Neutrophil (primary cell): ENCODE results near the gene RAD54L2.

Experiments
- H3K27ac ChIP-seq: fragments of 200-600 bp; sonication (generic); 2 replicates; pipeline ENCODE4 v1.5.1; 2016; ENCODE audit warnings: mild to moderate bottlenecking, moderate library complexity
- H3K27me3 ChIP-seq: fragments of 200-600 bp; sonication (generic); 2 replicates; pipeline ENCODE4 v1.6.0; 2016; ENCODE audit warnings: mild to moderate bottlenecking
- H3K36me3 ChIP-seq: fragments of 200-600 bp; sonication (generic); 2 replicates; pipeline ENCODE4 v1.5.1; 2017
- H3K4me1 ChIP-seq, 2 experiments: fragments of 200-600 bp in 1 of 2; sonication (generic) in 1 of 2; 1 replicate in 1 of 2; 2 replicates in 1 of 2; pipeline versions ENCODE4 v1.5.1 to v1.6.1; 2013 to 2016; ENCODE audit warnings: low read depth in 1 of 2, low read length in 1 of 2, mild to moderate bottlenecking in 1 of 2, moderate library complexity in 1 of 2; ENCODE audit not compliant: control insufficient read depth in 1 of 2, insufficient read depth in 1 of 2
- H3K4me3 ChIP-seq, 2 experiments: fragments of 200-600 bp in 1 of 2; sonication (generic) in 1 of 2; 1 replicate in 1 of 2; 2 replicates in 1 of 2; pipeline ENCODE4 v1.5.1; 2013 to 2016; ENCODE audit warnings: low read depth in 1 of 2, low read length in 1 of 2, mild to moderate bottlenecking in 1 of 2, moderate library complexity in 1 of 2
- H3K9me3 ChIP-seq: fragments of 200-600 bp; sonication (generic); 2 replicates; pipeline ENCODE4 v1.5.1; 2016
- CTCF ChIP-seq: fragments of 200-600 bp; sonication (generic); IDR thresholded peaks from 2 replicates; pipeline ENCODE4 v1.5.1; 2016; ENCODE audit warnings: antibody characterized with exemption

The RAD54L2 gene

DNA sequence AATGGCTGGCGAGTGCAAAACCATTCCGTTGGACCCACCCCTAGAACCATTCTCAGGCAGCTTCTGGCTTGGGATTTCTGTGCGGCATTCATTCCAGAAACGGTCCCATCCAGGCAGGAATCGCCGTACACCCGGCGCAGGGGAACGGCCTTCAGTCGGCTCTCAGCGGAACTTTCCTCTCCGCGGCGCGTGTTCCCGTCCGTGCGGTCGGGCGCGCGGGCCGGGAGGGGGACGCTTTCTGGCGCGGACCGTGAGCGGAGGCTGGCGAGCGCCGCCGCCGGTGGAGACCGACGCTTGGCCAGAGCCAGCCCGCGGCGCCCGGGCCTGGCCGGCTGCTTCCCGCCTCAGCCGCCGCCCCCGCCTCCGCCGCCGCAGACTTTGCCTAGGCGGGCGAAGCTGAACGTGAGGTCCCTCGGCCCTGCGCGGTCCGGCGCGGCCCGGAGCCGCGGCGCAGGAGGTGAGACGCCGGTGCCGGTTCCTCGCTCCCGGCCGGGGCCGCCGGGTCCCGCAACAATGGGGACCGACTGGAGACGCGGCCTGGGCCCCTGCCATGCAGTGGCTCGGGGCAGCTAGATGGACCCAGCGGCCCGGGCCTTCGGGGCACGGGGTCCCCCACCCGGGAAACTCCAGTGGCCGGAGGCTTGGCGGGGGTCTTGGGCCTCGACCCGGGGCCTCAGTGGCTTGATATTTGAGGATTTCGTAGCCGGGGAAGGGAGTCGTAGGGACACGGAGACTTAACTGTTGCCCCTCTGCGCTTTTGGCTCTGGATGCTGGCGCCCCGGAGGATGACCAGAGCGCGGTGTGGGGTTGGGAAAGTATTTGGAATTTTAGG is at the start of gene RAD54L2:
RAD54L2 (plus strand) TSS at position 261 of the 832 bp plus-strand sequence. CDS start 51,702 bp downstream, outside the sequence.
- Histone ChIP-seq H3K27ac (peak within 1 kb of the TSS; percentile 62), H3K4me3 (peak within 1 kb of the TSS; percentile 69 to 78), H3K4me1 (peaks cover 14 to 15% of the 10 kb centered on the region in 2 experiments), H3K27me3 (no peaks in the 10 kb centered on the region), H3K36me3 (peaks cover 6% of the 10 kb centered on the region), H3K9me3 (no peaks in the 10 kb centered on the region)
- no peak for TF ChIP-seq CTCF

- H3K27me3 ChIP-seq = no peaks in the 10 kb centered on the region
- peaks cover 14 to 17% of the 10 kb centered on the region in 2 experiments for H3K4me1 ChIP-seq
- H3K4me3 ChIP-seq = peak overlapping the region; percentile 95 to 96
- no peaks in the 10 kb centered on the region for H3K36me3 ChIP-seq
- H3K27ac ChIP-seq = peak overlapping the region; percentile 96
- no peaks in the 10 kb centered on the region for H3K9me3 ChIP-seq
- peak; percentile 9 for TF ChIP-seq CTCF
Observed at GRCh38 chr3:51498876-51499738, 39.4 kb upstream of the RAD54L2 start.

DNA sequence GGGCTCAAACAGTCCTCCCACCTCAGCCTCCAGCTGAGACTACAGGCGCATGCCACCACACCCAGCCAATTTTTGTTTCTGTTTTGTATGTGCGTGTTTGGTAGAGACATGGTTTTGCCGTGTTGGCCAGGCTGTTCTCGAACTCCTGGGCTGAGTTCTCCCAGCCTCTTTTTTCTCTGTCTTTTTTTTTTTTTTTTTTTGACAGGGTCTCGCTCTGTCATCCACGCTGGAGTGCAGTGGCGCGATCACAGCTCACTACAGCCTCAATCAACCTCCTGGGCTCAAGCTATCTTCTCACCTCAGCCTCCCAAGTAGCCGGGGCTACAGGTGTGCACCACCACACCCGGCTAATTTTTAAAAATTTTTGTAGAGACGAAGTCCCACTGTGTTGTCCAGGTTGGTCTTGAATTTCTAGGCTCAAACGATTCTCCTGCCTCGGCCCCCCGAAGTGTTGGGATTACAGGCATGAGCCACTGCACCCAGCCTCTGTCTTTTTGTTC is 37.8 kb upstream of the RAD54L2 start:
- peak overlapping the region; percentile 95 to 96 for H3K4me3 ChIP-seq
- peaks cover 14 to 17% of the 10 kb centered on the region in 2 experiments for H3K4me1 ChIP-seq
- TF ChIP-seq CTCF = no peak
- H3K27ac ChIP-seq = peak overlapping the region; percentile 96
- H3K9me3 ChIP-seq = no peaks in the 10 kb centered on the region
- H3K27me3 ChIP-seq = no peaks in the 10 kb centered on the region
- H3K36me3 ChIP-seq = no peaks in the 10 kb centered on the region

DNA sequence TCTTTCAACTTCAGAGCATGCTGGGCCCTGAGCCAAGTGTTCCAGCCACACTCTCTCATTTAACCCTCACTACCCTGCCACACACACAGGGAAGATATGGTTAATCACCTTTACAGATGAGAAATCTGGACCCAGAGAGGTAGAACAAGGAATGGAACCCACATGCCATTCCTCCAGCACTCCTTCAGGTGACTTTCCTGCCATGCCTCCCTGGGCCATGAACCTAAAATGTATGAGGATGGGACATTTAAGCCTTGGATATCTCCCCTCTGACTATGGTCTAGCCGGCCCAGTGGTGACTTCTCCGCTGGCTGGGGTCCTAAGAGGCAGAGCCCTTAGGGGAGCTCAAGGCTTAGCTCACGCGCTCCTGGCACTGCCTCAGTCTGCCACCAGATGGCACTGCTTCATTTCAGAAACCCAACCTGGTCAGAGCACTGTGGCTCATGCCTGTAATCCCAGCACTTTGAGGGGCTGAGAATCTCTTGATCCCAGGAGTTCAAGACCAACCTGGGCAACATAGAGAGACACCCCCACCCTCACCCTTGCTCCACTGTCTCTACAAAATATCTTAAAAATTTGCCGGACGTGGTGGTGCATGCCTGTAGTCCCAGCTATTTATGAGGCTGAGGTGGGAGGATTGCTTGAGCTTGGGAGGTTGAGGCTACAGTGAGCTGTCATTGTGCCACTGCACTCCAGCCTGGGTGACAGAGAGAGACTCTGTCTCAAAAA is 36.5 kb upstream of the RAD54L2 start:
- no peaks in the 10 kb centered on the region for H3K9me3 ChIP-seq
- TF ChIP-seq CTCF = peak; percentile 96
- H3K27me3 ChIP-seq = no peaks in the 10 kb centered on the region
- H3K27ac ChIP-seq = no peak overlapping the region
- no peaks in the 10 kb centered on the region for H3K36me3 ChIP-seq
- H3K4me1 ChIP-seq = peaks cover 14 to 17% of the 10 kb centered on the region in 2 experiments
- H3K4me3 ChIP-seq = no peak overlapping the region

- Histone ChIP-seq H3K4me3 (no peak overlapping the region), H3K4me1 (peaks cover 14 to 17% of the 10 kb centered on the region in 2 experiments), H3K27me3 (no peaks in the 10 kb centered on the region), H3K9me3 (no peaks in the 10 kb centered on the region), H3K27ac (no peak overlapping the region), H3K36me3 (no peaks in the 10 kb centered on the region)
- no peak for TF ChIP-seq CTCF
Observed at GRCh38 chr3:51502562-51502910, 36.0 kb upstream of the RAD54L2 start.
